CD4-positive, alpha-beta T cell treated with Interleukin-15 for 4 hours (primary cell): ENCODE results near the gene OR6N1.

Experiments
- DNase-seq: peaks from one replicate; pipeline ENCODE4 v3.0.0-alpha.2; 2020; ENCODE audit warnings: low spot score

The OR6N1 gene

GRCh38 chr1:158735848-158736247 is 36.1 kb downstream of the OR6N1 start:
- no peak for DNase-seq

GRCh38 chr1:158732524-158732923 is 39.5 kb downstream of the OR6N1 start:
- no peak for DNase-seq

- DNase-seq: no peak
These were observed 40.3 kb downstream of the OR6N1 start for GRCh38 chr1:158731707-158732106.

GRCh38 chr1:158730453-158730852 is 41.5 kb downstream of the OR6N1 start:
- no peak for DNase-seq

GRCh38 chr1:158728510-158729225 is 43.3 kb downstream of the OR6N1 start:
- no peak for DNase-seq

- no peak for DNase-seq
These were observed 47.6 kb downstream of the OR6N1 start for GRCh38 chr1:158724442-158724841.

GRCh38 chr1:158720620-158721019 is 51.4 kb downstream of the OR6N1 start, which contains the start of gene OR6K3:
OR6K3 (minus strand) TSS chr1:158720720; CDS start chr1:158718115, 2,605 bp downstream.
- DNase-seq: no peak

- no peak for DNase-seq
These were observed 52.3 kb downstream of the OR6N1 start for GRCh38 chr1:158719664-158720063.

GRCh38 chr1:158717344-158717743 is 54.7 kb downstream of the OR6N1 start:
- DNase-seq: no peak

- DNase-seq: no peak
These were observed 55.7 kb downstream of the OR6N1 start for GRCh38 chr1:158716335-158716734.

- no peak for DNase-seq
These were observed 57.2 kb downstream of the OR6N1 start for GRCh38 chr1:158714754-158715153.
